GM19455 (cell line): ENCODE results near the gene FBXW10.
"Not testable (repeated sequence)": the region's sequence is repeated elsewhere in the genome, so short reads cannot be mapped to it uniquely, and the experiment has no call there.

Experiments
- ATAC-seq: cut with Tn5 transposase; IDR thresholded peaks from one replicate; pipeline ENCODE4 v1.9.1; 2021; ENCODE audit not compliant: unreplicated experiment

The FBXW10 gene, protein sequence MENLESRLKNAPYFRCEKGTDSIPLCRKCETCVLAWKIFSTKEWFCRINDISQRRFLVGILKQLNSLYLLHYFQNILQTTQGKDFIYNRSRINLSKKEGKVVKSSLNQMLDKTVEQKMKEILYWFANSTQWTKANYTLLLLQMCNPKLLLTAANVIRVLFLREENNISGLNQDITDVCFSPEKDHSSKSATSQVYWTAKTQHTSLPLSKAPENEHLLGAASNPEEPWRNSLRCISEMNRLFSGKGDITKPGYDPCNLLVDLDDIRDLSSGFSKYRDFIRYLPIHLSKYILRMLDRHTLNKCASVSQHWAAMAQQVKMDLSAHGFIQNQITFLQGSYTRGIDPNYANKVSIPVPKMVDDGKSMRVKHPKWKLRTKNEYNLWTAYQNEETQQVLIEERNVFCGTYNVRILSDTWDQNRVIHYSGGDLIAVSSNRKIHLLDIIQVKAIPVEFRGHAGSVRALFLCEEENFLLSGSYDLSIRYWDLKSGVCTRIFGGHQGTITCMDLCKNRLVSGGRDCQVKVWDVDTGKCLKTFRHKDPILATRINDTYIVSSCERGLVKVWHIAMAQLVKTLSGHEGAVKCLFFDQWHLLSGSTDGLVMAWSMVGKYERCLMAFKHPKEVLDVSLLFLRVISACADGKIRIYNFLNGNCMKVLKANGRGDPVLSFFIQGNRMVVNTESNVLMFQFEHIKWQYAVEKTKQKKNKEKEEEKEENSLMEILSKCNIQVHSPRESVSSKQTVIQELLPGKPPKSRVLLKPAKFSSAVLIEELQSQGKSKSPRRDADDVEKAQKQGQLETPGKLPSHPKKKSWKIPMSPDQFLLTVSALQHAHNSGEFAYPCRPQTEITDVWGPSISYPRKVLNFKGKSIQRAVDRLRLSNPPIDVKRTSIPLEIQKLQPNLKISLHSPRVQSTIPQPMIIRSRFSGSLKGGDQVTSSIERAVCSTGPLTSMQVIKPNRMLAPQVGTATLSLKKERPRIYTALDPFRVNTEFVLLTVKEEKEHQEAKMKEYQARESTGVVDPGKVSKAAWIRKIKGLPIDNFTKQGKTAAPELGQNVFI

DNA sequence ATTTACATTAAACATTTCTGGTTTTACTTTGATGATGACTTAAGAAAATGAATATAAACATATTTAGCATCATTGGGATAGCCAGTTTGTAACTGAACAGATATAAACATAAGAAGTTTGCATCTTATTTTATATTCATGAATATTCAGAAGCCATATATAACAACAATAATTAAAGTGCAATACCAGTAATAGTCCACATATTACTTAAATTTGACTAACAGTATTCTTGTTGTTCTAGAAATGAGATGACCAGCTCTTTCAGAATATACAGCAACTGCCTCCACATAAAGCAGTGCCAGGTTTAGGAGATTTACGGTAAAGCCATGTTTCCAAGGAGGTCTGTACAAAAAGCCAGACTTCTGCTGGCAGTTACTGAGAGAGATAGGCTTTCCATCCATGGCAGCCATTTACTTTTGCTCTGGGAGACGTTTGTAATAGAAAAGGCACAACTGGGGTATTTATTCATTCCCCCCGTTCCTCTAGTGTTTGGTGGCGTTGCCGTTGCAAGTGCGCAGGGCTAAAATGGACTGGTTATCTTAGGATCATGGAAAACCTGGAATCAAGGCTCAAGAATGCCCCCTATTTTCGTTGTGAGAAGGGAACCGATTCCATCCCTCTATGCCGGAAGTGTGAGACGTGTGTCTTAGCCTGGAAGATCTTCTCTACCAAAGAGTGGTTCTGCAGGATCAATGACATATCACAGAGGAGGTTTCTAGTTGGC lies at the start of gene FBXW10:
FBXW10 (plus strand) TSS at position 356 of the 723 bp plus-strand sequence; CDS start at position 547, 191 bp downstream.
- not testable (repeated sequence) for ATAC-seq

GRCh38 chr17:18695143-18695542 lies 48.7 kb upstream of the FBXW10 start:
- ATAC-seq: not testable (repeated sequence)

DNA sequence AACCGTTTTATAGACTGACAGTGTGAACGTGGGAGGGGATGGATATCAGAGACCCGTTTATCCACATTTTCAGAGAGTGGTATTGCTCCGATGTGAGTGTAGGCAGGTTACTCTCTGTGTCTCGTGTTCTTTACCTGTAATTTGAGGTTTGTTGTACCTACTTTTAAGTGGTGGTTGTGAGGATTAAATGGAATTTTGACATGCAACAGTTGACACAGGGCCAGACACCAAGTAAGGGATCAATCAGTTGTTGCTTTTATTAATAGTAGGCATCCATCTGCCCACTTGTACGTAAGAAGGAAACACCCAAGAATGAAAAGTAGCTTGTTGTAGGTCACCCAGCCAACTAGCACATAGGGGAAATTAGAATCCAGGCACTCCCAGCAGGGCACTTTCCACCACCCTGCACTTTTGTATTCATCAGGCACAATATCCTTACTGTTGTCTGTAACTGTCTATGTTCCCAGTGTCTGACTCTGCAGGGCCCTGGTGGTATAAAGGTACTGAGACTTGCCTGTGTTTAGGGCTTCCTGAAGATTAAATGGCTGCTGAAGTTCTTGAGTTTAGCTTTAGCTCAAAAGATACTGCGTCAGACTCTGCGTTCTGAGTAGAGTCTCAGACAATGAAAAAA lies 45.3 kb upstream of the FBXW10 start:
- not testable (repeated sequence) for ATAC-seq

DNA sequence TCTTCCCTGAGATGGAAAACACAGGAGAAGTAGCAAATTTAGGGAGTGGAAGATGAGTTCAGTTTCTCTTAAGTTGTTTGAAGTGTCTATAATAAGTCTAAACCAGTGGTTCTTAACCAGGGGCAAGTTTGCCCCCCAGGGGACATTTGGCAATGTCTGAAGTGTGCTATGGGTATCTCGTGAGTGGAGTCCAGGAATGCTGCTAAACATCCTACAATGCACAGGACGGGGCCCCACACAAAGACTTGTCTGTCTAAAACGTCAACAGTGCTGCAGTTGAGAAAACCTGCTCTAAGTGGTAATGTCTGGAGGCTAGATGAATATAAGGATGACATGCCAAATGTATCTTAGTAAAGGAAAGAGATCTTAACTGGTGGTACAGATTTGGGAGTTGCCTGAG lies 37.9 kb upstream of the FBXW10 start:
- ATAC-seq: not testable (repeated sequence)

DNA sequence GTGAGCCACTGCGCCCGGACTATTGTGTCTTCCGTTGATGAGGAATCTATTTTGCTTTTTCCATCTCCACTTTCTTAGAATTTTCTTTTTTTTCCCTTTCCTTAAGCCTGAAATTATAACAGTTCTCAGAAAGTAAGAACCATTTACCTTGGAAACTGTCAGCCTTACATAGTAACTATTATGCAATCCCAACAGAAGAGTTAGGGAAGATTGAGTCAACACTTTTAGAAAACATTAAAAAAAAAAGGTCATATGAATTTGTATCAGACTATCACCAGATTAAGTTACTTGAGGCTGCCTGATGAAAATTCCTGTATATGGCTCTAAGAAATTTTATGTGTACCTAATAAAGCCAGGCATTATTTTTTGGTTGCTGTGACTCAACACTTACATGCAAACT lies 35.6 kb upstream of the FBXW10 start:
- ATAC-seq: not testable (repeated sequence)

GRCh38 chr17:18712354-18712999 lies 31.4 kb upstream of the FBXW10 start:
- not testable (repeated sequence) for ATAC-seq

DNA sequence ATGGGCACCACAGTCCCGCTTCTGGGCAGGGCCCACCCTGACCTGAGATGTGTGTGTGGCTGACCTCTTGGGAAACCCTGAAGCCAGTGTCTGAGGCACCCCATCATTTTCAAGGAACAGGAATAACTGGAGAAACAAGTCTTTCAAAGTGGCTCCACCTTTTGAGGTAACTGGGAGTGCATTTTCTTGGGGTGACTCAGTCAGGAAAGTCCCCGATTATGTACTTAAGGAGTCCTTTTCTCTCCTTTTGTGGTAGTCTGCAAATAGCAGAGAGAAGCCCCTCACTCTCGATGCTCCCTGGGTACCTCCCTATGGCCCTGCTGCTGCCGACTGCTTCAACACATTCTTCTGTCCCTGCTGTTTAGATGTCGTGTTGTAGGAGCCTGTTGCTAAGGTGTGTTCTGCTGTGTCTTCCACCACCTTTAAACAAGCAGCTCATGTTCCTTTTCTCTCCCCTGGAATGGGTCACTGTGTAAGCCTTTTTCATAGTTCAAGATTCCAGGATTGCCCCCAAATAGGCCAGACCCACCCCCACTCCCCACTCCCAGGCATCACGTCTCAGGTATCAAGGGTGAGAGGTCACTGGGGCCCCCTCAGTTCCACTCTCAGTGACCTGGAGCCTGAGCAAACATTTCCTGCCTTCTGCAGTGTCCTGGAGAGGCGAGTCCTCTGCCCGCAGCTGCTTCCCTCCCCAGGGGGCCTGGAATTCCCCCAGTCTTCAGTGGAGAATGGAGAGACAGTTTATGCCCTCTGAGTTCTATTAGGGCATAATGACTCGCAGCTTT lies 25.0 kb upstream of the FBXW10 start:
- ATAC-seq: not testable (repeated sequence)

GRCh38 chr17:18719428-18720110 lies 24.3 kb upstream of the FBXW10 start:
- not testable (repeated sequence) for ATAC-seq

GRCh38 chr17:18721775-18722547 lies 21.9 kb upstream of the FBXW10 start:
- not testable (repeated sequence) for ATAC-seq

DNA sequence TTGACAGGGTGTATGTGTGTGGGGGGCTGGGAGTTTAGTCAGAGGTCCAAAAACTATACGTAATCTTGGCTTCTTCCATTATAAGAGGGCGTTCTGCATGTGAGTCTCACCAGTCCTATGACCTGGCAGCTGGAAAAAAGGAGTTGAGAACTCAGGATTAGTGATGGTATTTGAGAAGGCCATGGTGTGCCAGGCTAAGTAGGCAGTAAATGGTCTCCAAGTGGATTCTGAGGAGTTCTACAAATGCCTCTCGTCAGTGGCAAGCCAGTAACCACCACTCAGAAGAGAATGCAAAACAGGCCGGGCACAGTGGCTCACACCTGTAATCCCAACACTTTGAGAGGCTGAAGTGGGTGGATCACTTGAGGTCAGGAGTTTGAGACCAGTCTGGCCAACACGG lies 21.2 kb upstream of the FBXW10 start:
- ATAC-seq: not testable (repeated sequence)

DNA sequence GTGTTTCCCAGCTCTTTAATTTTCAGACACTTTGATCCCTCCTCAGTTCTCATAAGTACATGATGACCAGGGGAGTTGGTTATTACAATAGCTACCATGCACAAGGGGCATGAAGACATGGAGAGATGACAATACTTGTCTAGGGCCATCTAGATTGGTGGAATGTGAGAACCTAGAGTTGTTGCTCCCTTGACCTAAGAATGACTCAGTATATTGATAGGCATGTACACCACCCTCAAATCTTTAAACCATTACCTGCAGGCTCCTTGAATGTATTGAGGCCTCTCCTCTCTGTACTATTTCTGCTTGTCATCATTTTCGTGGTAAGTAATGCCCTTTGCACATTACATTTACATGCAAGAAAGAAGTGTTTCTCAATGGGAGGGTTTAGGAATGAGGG lies 20.3 kb upstream of the FBXW10 start:
- ATAC-seq: not testable (repeated sequence)

DNA sequence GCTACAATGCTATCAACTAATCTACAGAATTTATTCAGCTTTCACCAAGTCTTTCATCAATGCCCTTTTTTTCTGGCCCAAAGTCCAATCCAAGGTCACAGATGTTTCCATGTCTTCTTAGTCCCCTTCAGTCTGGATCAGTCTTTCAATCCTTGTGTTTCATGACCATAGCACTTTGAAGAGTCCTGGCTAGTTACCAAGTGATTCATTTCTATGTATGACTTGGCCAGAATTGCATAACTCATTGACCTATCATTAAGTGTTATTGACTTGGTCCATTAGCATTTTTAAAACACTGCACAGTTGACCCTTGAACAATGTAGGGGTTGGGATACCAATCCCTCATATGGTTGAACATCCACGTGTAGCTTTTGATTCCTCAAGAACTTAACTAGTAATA lies 11.4 kb upstream of the FBXW10 start:
- not testable (repeated sequence) for ATAC-seq

GRCh38 chr17:18733350-18733749 lies 10.5 kb upstream of the FBXW10 start:
- not testable (repeated sequence) for ATAC-seq

GRCh38 chr17:18739616-18740391 lies 4.0 kb upstream of the FBXW10 start:
- not testable (repeated sequence) for ATAC-seq

- not testable (repeated sequence) for ATAC-seq
Observed at GRCh38 chr17:18741228-18741627, 2.6 kb upstream of the FBXW10 start.

- ATAC-seq: not testable (repeated sequence)
Observed at GRCh38 chr17:18744726-18745125, 872 bp downstream of the FBXW10 start.

GRCh38 chr17:18746551-18746950 lies 2.7 kb downstream of the FBXW10 start:
- ATAC-seq: not testable (repeated sequence)
